Germinal center (tissue), 1 donor: ENCODE data around the gene MAST4.
"Not testable (repeated sequence)": the region's sequence is repeated elsewhere in the genome, so short reads cannot be mapped to it uniquely, and the experiment has no call there.

Source experiments
- DNase-seq: peaks from one replicate; pipeline ENCODE4 v3.0.0; 2012; ENCODE audit warnings: mixed read lengths, low spot score

Gene MAST4

GRCh38 chr5:66744040-66744439 is 147.8 kb downstream of the MAST4 start:
- DNase-seq = no peak

- DNase-seq = no peak
Observed at GRCh38 chr5:66745297-66745696, 149.1 kb downstream of the MAST4 start.

DNA sequence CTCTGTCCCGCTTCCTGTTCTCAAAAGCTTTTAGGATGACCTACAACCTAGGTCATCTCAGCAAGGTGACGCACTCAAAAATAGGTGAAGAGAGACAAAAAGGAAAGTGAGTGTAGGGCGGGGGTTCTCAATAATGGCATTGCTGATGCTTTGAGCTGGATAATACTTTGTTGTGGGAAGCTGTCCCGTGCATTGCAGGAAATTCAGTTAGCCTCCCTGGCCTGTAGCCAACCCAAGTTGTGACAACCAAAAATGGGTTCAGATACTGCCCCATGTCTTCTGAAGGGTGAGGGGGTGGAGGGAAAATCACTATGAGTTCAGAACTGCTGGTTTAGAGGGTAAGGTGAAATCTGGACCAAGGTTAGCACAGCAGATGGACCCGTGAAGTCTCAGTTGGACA is 151.4 kb downstream of the MAST4 start:
- no peak for DNase-seq

DNA sequence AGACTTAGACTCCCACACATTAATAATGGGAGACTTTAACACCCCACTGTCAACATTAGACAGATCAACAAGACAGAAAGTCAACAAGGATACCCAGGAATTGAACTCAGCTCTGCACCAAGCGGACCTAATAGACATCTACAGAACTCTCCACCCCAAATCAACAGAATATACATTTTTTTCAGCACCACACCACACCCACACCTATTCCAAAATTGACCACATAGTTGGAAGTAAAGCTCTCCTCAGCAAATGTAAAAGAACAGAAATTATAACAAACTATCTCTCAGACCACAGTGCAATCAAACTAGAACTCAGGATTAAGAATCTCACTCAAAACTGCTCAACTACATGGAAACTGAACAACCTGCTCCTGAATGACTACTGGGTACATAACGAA is 156.5 kb downstream of the MAST4 start:
- not testable (repeated sequence) for DNase-seq

GRCh38 chr5:66757219-66757833 is 161.1 kb downstream of the MAST4 start:
- peak; percentile 9 for DNase-seq

DNA sequence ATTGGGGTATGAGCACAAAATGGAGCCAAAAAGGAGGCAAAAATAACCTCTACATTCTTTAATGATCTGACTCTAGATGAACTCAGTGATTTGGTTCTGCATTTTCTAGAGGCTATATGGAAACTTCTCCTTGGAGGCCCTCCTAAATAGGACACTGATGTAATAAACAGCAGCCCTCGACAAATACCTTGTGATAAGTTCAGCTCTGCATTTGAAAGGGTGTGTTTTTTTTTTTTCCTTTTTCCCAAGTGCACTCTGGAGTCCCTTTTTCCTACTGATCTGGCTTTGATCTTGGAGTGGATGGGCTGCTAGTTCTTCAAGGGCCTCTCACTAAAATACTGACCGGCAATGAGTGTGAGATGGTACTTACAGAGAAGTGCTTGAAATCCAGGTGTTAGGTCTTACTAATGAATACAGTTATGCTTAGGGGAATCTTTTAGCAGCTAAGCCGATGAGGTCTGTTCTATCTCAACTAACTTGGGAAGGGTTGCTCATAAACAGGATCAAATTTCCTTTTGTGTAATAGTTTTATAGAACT is 161.7 kb downstream of the MAST4 start:
- DNase-seq = no peak

- DNase-seq = no peak
Observed at GRCh38 chr5:66769030-66769733, 173.0 kb downstream of the MAST4 start.

DNA sequence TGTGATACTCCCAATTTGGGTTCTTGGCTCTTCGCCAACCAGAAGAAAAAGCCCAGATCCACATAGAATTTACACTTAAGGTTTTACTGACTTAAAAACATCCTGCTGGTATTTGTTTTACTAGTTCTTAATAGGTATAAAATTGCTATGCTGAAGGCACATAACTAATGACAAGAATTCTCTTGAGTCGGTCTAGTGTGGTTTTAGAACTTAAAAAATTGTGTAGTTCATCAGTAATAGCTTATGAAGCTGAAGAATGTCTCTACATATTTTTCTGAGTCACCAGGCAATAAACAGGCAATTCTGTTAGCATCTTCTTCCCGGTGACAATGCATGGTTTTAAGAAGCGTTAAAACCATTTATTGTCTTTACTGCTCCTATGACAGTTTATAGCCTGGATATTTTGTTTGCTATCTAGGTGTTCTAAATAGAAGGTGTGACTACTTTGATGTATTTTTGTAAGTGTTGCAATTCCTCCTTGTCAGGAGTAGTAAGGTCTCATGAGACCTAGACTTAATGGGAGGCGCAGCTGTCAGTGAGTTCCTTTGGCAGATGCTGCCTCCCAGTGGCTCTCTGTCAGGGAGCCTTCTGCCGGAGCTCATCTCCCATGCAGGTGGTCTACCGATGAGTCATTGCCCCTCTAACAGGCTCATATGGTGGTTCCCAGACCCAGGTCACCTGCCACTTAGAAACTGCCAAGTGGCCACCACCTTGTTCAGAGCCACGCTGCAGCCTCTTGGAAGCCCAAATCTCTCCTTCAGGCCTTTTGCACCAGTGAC is 173.8 kb downstream of the MAST4 start:
- DNase-seq = no peak

DNA sequence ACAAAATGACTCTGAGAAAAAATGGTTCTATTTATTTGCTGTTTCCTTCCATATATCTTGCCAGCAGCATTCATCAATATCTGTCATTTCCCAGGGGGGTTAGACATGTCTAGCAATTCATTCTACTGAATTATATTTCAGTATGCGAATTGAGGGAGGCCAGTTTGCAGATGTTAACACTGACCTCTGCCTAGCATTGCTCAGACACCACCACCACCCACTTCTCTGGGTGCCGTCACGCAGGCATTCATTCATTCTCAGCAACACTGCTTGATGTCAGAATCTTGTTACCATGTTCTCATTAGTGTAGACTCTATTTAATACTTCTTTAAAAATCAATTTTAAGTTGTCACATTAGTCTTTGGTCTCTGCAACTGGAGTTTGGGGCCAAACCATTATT is 181.7 kb downstream of the MAST4 start:
- DNase-seq = no peak

DNA sequence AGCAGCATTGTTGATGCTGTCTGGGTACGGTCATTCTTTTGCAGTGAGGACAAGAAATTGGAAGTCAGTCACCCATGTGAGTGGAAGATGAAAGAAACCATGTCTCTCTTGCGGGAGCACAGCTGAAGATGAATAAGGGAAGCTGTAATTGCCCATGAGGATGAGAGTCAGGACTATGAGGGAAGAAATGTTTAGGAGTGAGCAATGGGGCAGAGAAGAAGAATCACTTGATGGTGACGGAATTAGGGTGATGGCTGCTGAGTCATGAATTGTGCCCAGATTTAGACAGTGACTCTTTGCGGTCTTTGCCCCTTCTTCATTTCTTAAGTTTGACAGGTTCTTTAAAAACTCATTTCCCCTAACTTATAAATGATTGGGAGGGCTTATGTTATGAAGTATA is 183.3 kb downstream of the MAST4 start:
- no peak for DNase-seq

- no peak for DNase-seq
Observed at GRCh38 chr5:66788556-66788955, 192.4 kb downstream of the MAST4 start.

DNA sequence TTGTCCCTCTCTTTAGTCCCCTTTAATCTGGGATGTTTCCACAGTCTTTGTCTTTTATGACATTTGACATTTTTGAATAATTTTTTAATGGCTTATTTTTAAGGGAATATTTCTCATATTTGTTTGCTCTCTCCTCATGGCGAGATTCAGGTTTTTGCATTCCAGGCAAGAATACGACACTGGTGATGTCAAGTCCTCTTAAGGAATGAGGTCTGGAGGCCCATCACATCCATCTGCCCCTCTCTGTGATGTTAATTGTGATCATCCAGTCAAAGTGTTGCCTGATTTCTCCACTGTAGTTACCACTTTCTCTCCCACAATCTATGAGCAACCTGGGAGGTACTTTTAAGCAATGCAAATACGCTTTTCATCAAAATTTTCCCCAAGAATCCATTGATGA is 193.2 kb downstream of the MAST4 start:
- DNase-seq = no peak

- DNase-seq = no peak
Observed at GRCh38 chr5:66793049-66793448, 196.9 kb downstream of the MAST4 start.

DNA sequence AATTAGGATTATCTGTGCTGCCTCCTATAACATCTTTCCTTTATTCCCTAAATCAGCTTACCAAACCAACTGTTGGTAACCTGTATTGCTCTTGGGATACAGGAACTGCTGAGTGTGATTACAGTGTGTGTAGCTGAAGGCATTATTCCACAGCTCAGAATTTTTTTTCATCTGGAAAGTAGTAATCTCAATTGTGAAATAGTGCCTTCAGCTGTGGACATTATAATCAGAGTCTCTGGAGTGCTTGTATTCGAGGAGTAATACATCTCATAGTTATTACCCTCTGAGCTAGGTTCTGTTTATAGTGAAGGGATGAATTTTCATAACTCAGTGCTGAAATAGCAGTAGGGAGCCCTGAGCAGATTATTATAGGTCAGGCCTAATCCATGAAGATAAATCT is 199.5 kb downstream of the MAST4 start:
- no peak for DNase-seq

DNA sequence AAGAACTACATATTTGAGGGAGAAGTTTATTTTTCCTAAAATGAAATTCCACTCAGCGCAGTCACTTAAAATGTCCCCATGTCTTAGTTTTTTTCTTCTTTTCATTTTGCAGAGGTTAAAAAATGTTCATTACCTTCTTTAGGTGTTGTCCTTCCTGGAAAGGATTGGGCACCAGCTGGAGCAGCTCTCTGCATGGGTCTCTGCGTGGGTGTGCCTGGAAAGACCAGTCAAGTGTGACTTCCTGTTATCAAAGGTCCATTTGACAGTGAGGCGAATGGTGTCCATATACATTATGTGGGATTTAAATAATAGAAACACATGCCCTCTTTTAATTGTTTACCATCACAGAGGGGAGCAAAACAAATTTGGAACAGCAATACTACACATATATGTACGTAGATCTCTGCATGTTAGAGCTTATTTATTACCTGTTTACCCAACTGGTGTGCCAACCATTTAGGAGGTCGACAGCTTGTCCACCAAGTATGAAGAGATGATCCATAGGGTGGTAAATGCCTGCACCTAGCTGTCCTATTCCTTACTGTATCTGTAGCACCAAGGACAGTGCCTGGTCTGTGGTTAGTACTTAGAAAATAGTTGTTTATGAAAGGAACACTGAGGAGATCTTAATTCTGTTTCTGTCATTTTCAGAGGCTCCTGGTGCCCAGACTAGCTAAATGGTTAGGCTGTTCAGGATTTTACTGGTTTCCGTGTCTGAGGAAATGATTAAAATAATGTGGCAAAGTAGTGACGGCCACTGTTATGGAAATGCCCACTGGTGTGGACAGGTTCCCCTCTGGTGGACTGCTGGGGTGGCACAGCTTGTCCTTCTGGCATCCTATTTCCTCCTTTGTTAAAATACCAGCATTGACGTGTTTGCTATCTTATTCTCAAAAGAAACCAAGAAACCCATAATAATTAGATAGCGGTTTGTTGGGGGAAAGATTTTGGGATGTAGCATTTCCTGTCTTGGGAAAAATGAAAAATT is 200.4 kb downstream of the MAST4 start:
- DNase-seq = no peak

DNA sequence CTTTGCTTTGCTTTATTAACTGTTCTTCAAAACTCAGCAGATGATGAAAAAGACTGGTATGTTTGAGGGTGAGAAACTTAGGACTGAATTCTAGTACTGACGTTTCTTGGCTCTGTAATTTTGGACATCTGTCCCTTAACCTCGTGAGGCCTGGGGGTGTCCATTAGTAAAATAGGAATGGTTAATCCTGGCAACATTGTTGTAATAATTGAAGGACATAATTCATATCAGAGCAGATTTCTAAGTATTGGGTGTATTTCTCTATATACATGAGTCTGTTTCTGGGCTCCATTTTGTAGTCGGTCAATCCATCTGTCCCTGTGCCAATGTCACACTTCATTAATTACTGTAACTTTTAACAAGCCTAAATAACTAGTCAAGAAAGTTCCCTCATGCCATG is 206.7 kb downstream of the MAST4 start:
- DNase-seq = no peak

DNA sequence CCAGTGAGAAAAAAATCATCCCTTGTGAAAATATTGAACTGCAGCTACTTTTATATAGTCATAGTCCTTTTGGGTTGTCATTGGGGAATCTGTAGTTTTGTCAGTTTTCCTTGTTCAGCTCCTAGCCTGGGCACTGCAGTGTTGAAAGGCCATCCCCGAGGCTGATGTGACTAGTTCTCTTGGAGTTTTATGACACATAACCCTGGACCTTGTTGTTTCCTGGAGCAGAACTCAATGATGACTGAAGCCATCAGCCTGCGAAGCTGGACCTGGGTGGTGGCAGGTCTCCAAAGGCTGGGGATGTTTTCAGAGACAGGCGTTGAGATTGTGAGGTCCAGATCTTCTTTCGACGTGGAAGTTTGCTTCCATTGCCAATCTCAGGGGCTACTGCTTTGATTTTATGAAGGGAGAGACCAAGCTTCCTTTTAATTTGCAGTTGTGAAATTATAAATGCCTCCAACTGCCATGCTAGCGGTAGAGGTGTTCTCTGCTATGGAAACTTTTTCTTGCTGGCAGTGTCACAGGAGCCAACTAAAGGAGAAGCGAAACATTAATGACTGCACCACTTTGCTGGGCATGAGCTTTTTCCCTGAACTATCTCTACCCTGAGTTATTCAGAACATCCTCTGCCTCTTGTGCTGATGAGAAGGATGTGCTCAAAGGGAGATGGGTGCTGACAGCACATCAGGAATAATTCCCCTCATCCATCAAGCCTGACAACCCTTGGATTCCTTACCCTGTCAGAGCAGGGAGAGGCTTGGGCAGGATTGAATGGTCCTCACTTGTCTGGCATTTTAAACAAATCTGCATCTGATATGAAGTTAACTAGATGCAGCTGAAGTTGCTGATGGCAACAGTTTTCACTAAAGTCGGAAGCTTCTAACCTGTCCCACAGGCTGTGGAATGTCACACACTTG is 209.6 kb downstream of the MAST4 start:
- no peak for DNase-seq

- no peak for DNase-seq
Observed at GRCh38 chr5:66807743-66808142, 211.6 kb downstream of the MAST4 start.

DNA sequence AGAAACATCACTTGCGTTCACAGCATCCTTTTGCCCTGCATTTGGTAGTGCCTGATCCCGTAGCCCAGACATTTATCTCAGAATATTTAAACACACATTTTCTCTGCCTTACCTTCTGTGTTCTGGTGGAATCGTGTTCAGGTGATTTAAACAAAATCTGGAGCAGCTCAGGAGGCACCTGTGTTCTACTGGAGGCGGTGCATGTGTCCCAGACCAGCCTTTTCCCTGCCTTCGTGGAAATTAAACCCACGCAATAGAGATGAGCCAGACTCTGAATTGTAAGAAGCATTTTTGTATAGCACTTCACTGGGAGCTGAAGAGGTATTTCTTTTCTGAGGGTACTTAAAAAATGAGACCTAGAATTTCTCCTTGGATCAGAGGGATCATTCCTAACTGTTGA is 212.5 kb downstream of the MAST4 start:
- DNase-seq = no peak

GRCh38 chr5:66810151-66810550 is 214.0 kb downstream of the MAST4 start:
- DNase-seq = no peak

- no peak for DNase-seq
Observed at GRCh38 chr5:66810848-66811261, 214.7 kb downstream of the MAST4 start.
